ENCODE results near the gene OSBP.

DNA sequence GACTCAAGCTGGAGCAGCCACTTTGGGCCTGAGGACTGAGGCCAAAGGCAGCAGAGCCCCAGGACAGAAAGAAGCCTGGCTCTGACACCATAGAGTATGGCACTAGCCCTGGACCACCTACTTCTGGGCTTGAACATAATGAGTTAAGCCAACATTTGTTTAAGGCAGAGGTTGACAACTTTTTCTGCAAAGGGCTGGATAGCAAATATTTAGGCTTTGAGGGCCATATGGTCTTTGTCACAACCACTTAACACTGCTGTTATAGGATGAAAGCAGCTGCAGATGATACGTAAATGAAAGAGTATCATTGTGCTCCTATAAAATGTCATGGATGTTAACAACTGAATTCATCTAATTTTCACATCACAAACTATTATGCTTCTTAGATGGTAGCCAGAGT lies 16.6 kb downstream of the OSBP start:
- TF ChIP-seq, protein P1, sequence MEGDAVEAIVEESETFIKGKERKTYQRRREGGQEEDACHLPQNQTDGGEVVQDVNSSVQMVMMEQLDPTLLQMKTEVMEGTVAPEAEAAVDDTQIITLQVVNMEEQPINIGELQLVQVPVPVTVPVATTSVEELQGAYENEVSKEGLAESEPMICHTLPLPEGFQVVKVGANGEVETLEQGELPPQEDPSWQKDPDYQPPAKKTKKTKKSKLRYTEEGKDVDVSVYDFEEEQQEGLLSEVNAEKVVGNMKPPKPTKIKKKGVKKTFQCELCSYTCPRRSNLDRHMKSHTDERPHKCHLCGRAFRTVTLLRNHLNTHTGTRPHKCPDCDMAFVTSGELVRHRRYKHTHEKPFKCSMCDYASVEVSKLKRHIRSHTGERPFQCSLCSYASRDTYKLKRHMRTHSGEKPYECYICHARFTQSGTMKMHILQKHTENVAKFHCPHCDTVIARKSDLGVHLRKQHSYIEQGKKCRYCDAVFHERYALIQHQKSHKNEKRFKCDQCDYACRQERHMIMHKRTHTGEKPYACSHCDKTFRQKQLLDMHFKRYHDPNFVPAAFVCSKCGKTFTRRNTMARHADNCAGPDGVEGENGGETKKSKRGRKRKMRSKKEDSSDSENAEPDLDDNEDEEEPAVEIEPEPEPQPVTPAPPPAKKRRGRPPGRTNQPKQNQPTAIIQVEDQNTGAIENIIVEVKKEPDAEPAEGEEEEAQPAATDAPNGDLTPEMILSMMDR (IDR thresholded peaks at IDR 0.05; ENCODE audit: low read depth, low read length, missing input control), result no peak
- TF ChIP-seq SP1 (IDR thresholded peaks at IDR 0.05) (no peak), TAF1 (conservative IDR thresholded peaks at IDR 0.05) (no peak)
- TF ChIP-seq, protein P2, sequence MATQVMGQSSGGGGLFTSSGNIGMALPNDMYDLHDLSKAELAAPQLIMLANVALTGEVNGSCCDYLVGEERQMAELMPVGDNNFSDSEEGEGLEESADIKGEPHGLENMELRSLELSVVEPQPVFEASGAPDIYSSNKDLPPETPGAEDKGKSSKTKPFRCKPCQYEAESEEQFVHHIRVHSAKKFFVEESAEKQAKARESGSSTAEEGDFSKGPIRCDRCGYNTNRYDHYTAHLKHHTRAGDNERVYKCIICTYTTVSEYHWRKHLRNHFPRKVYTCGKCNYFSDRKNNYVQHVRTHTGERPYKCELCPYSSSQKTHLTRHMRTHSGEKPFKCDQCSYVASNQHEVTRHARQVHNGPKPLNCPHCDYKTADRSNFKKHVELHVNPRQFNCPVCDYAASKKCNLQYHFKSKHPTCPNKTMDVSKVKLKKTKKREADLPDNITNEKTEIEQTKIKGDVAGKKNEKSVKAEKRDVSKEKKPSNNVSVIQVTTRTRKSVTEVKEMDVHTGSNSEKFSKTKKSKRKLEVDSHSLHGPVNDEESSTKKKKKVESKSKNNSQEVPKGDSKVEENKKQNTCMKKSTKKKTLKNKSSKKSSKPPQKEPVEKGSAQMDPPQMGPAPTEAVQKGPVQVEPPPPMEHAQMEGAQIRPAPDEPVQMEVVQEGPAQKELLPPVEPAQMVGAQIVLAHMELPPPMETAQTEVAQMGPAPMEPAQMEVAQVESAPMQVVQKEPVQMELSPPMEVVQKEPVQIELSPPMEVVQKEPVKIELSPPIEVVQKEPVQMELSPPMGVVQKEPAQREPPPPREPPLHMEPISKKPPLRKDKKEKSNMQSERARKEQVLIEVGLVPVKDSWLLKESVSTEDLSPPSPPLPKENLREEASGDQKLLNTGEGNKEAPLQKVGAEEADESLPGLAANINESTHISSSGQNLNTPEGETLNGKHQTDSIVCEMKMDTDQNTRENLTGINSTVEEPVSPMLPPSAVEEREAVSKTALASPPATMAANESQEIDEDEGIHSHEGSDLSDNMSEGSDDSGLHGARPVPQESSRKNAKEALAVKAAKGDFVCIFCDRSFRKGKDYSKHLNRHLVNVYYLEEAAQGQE (IDR thresholded peaks at IDR 0.05), result no peak
- TF ChIP-seq, protein P3, sequence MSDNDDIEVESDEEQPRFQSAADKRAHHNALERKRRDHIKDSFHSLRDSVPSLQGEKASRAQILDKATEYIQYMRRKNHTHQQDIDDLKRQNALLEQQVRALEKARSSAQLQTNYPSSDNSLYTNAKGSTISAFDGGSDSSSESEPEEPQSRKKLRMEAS (IDR thresholded peaks at IDR 0.05), result no peak
